ENCODE measurements around the gene NPEPL1.
A peak's percentile ranks its signal among the peaks of the same experiment; 100 is the strongest.
"Not testable (repeated sequence)": the region's sequence is repeated elsewhere in the genome, so short reads cannot be mapped to it uniquely, and the experiment has no call there.

The NPEPL1 gene

GRCh38 chr20:58692579-58693225 lies at the start of gene NPEPL1:
TSS of gene NPEPL1 (plus strand) at chr20:58692800. CDS start at chr20:58692901, 101 bp downstream.
- peak; percentile 40 for DNase-seq

- DNase-seq = not testable (repeated sequence)
These were observed 49.7 kb upstream of the NPEPL1 start for GRCh38 chr20:58642896-58643295.

GRCh38 chr20:58645412-58645968 lies 47.1 kb upstream of the NPEPL1 start:
- DNase-seq = no peak

- no peak for DNase-seq
These were observed 46.3 kb upstream of the NPEPL1 start for GRCh38 chr20:58646257-58646656.

GRCh38 chr20:58646703-58647102 lies 45.9 kb upstream of the NPEPL1 start:
- no peak for DNase-seq

- no peak for DNase-seq
These were observed 45.3 kb upstream of the NPEPL1 start for GRCh38 chr20:58647162-58647795.

- DNase-seq = no peak
These were observed 44.7 kb upstream of the NPEPL1 start for GRCh38 chr20:58647796-58648501.

GRCh38 chr20:58648502-58648825 lies 44.1 kb upstream of the NPEPL1 start:
- not testable (repeated sequence) for DNase-seq

GRCh38 chr20:58649288-58650180 lies 43.1 kb upstream of the NPEPL1 start:
- peak; percentile 24 for DNase-seq

- DNase-seq = peak; percentile 24
These were observed 42.3 kb upstream of the NPEPL1 start for GRCh38 chr20:58650181-58650775.

- DNase-seq = peak; percentile 88
These were observed 41.6 kb upstream of the NPEPL1 start, which contains the start of gene STX16 for GRCh38 chr20:58650776-58651558. TSS of gene STX16 (plus strand) at chr20:58651283. CDS start at chr20:58652007, 724 bp downstream.

- no peak for DNase-seq
These were observed 41.0 kb upstream of the NPEPL1 start for GRCh38 chr20:58651559-58651945.

GRCh38 chr20:58651946-58652605 lies 40.5 kb upstream of the NPEPL1 start:
- DNase-seq = peak; percentile 84

- DNase-seq = no peak
These were observed 39.9 kb upstream of the NPEPL1 start for GRCh38 chr20:58652606-58653294.

- DNase-seq = no peak
These were observed 38.3 kb upstream of the NPEPL1 start for GRCh38 chr20:58654337-58654736.

GRCh38 chr20:58655328-58656107 lies 37.1 kb upstream of the NPEPL1 start:
- DNase-seq = no peak

- no peak for DNase-seq
These were observed 35.8 kb upstream of the NPEPL1 start for GRCh38 chr20:58656831-58657230.

GRCh38 chr20:58657262-58657661 lies 35.3 kb upstream of the NPEPL1 start:
- no peak for DNase-seq

GRCh38 chr20:58657986-58658385 lies 34.6 kb upstream of the NPEPL1 start:
- no peak for DNase-seq
